HepG2 (cell line): ENCODE results near the gene FTSJ1.

Experiments
- CTCF ChIP-seq: sonication (generic); formaldehyde crosslinking; IDR thresholded peaks from 2 replicates; pipeline ENCODE4 v1.5.0; 2020; ENCODE audit warnings: mild to moderate bottlenecking, missing genetic modification reagents, moderate library complexity
- DMTF1 ChIP-seq: sonication (generic); formaldehyde crosslinking; IDR thresholded peaks from 2 replicates; pipeline ENCODE4 v1.4.0; 2020; ENCODE audit warnings: mild to moderate bottlenecking, missing genetic modification reagents
- EHMT2 ChIP-seq: fragments of 200-600 bp; sonication (generic); IDR thresholded peaks from 2 replicates; pipeline ENCODE4 v1.7.0; 2017; ENCODE audit warnings: antibody characterized with exemption, low read depth, low read length, borderline replicate concordance
- HCFC1 ChIP-seq: fragments of 150-350 bp; IDR thresholded peaks from 2 replicates; pipeline ENCODE4 v1.6.1; 2014; ENCODE audit warnings: low read depth, low read length
- PHF20 ChIP-seq: sonication (generic); formaldehyde crosslinking; IDR thresholded peaks from 2 replicates; pipeline ENCODE4 v1.5.0; 2020; ENCODE audit warnings: mild to moderate bottlenecking, missing genetic modification reagents
- TFDP1 ChIP-seq: IDR thresholded peaks from 2 replicates; pipeline ENCODE4 v1.6.1; 2016; ENCODE audit warnings: missing compliant biosample characterization, missing genetic modification reagents, borderline replicate concordance
- ZNF329 ChIP-seq: sonication (generic); formaldehyde crosslinking; IDR thresholded peaks from 2 replicates; pipeline ENCODE4 v1.9.0; 2021; ENCODE audit warnings: low read depth, mild to moderate bottlenecking, missing genetic modification reagents
- ZNF746 ChIP-seq: sonication (generic); formaldehyde crosslinking; IDR thresholded peaks from 2 replicates; pipeline ENCODE4 v1.8.0; 2022; ENCODE audit warnings: mild to moderate bottlenecking, missing genetic modification reagents
- ZSCAN30 ChIP-seq: sonication (generic); formaldehyde crosslinking; IDR thresholded peaks from 2 replicates; pipeline ENCODE4 v1.5.0; 2020; ENCODE audit warnings: mild to moderate bottlenecking, missing genetic modification reagents

GRCh38 chrX:48514868-48515460 lies 39.0 kb downstream of the FTSJ1 start:
- TF ChIP-seq CTCF (no peak), ZNF329 (CRISPR knock-in tag) (no peak), TFDP1 (no peak), ZSCAN30 (CRISPR knock-in tag) (no peak), ZNF746 (CRISPR knock-in tag) (no peak), HCFC1 (no peak), EHMT2 (no peak), DMTF1 (CRISPR knock-in tag) (no peak), PHF20 (CRISPR knock-in tag) (no peak)
